ENCODE data around the gene GTF3C2. TPM values are rescaled to one million over a fixed set of nuclear protein-coding genes. Genes with fewer than 3 reads are reported as not detected.

The GTF3C2 gene
- total and polyA plus RNA-seq, 2 of the 13 experiments (the other 11 are each of a cell fraction or from before 2014, with no cell fraction given), result 77.5 to 130 TPM

- Histone ChIP-seq H4K20me1 (ENCODE audit: insufficient read depth, low read length) (no peaks in the 10 kb centered on the region), H3K79me2 (ENCODE audit: insufficient read depth, low read length) (no peaks in the 10 kb centered on the region), H3K9me3 (ENCODE audit: low read length) (no peaks in the 10 kb centered on the region), H3K4me3 (replicated peaks in 1 of 3; ENCODE audit: insufficient read depth in 1 of 3, low read depth in 2 of 3, low read length in 3 of 3) (no peak overlapping the region), H3K4me2 (ENCODE audit: low read depth, low read length) (no peak overlapping the region), H3K4me1 (ENCODE audit: insufficient read depth, low read length) (peaks cover 23% of the 10 kb centered on the region), H3K36me3 (replicated peaks in 1 of 2; ENCODE audit: control insufficient read depth in 1 of 2, insufficient read depth in 2 of 2, low read length in 2 of 2) (no peaks in the 10 kb centered on the region), H3K27ac (ENCODE audit: extremely low read length, insufficient read depth, low read length) (no peak overlapping the region), H3K9ac (ENCODE audit: insufficient read depth, low read depth, low read length) (no peak overlapping the region), H2AFZ (ENCODE audit: low read length) (no peak overlapping the region), H3K27me3 (ENCODE audit: control insufficient read depth in 1 of 2, insufficient read depth in 2 of 2, low read length in 2 of 2) (peaks cover 5 to 43% of the 10 kb centered on the region in 2 experiments; a peak in 4 of 5 replicates)
- 43% methylated on average over 1 of the region's 1 CpG for WGBS (ENCODE audit: low lambda C conversion rate)
- in situ Hi-C loops (cut with HindIII; ENCODE audit: extremely low pct_ligation_motif_present, low pct_unique_long_range_greater_than_20kb) (no loop called here), intact Hi-C loops (cut with micrococcal nuclease; ENCODE audit: unreplicated experiment) (no loop called here)
- ChIA-PET POLR2A (no interaction called here), CTCF (ENCODE audit: low intra/inter-chr PET ratio, low total read pairs) (interaction anchor here (3.5 kb wide), 1 partner anchor 28 kb away, joined by 22 read pairs; no protein-coding TSS in a partner anchor)
- no peak for FAIRE-seq
- no TSS peak for BruUV-seq (replicated peaks)
- DNase-seq (ENCODE audit: low spot score), result no peak
- no peak for ATAC-seq
- TF ChIP-seq, protein P1, sequence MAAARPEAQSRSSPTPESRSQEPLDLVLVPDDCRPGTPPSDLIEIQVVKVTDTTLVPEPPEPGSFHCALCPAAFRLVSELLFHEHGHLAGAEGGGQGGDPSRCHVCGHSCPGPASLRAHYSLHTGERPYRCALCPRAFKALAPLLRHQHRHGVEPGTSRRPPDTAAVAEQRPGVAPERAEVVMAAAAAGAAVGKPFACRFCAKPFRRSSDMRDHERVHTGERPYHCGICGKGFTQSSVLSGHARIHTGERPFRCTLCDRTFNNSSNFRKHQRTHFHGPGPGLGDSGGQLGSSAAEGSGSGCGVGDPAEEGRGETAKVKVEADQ (CRISPR knock-in tag; IDR thresholded peaks at IDR 0.05; ENCODE audit: borderline replicate concordance), result no peak
- no peak for TF ChIP-seq PITX1 (CRISPR knock-in tag; IDR thresholded peaks at IDR 0.05)
- TF ChIP-seq TP53 (CRISPR knock-in tag; conservative IDR thresholded peaks at IDR 0.05), result no peak
- no peak for TF ChIP-seq PHB2 (IDR thresholded peaks at IDR 0.05; ENCODE audit: partially characterized antibody)
- TF ChIP-seq ZBTB7B (CRISPR knock-in tag; IDR thresholded peaks at IDR 0.05), result no peak
- TF ChIP-seq RCOR2 (CRISPR knock-in tag; IDR thresholded peaks at IDR 0.05), result no peak
- TF ChIP-seq ZNF609 (CRISPR knock-in tag; IDR thresholded peaks at IDR 0.05; ENCODE audit: borderline replicate concordance), result no peak
- TF ChIP-seq AGO2 (optimal IDR thresholded peaks at IDR 0.05; ENCODE audit: low read depth, low read length), result no peak
- TF ChIP-seq AFF4 (CRISPR knock-in tag; IDR thresholded peaks at IDR 0.05), result no peak
- no peak for TF ChIP-seq BORCS8-MEF2B (CRISPR knock-in tag; IDR thresholded peaks at IDR 0.05)
- TF ChIP-seq POLR2G (IDR thresholded peaks at IDR 0.05; ENCODE audit: low read depth, low read length), result no peak
- TF ChIP-seq ZNF788 (CRISPR knock-in tag; IDR thresholded peaks at IDR 0.05; ENCODE audit: borderline replicate concordance), result no peak
- TF ChIP-seq FOSL2 (CRISPR knock-in tag; IDR thresholded peaks at IDR 0.05), result no peak
- no peak for TF ChIP-seq NFKBIZ (CRISPR knock-in tag; IDR thresholded peaks at IDR 0.05)
- TF ChIP-seq SMAD1 (CRISPR knock-in tag; IDR thresholded peaks at IDR 0.05; ENCODE audit: borderline replicate concordance, low read depth), result no peak
- no peak for TF ChIP-seq ZNF230 (CRISPR knock-in tag; IDR thresholded peaks at IDR 0.05)
- no peak for TF ChIP-seq FLYWCH1 (CRISPR knock-in tag; IDR thresholded peaks at IDR 0.05)
These were observed 78.6 kb downstream of the GTF3C2 start for GRCh38 chr2:27278010-27278409.
